Ramos (cell line): Measurements from ENCODE around the gene HSH2D.
"Not testable (repeated sequence)": the region's sequence is repeated elsewhere in the genome, so short reads cannot be mapped to it uniquely, and the experiment has no call there.

ENCODE experiments used
- in situ Hi-C: fragments of 300-500 bp; cut with MboI; formaldehyde crosslinking; loops from one replicate; pipeline ENCODE4 v1.14.3; 2022; ENCODE audit warnings: low sequenced_read_pairs; ENCODE audit not compliant: unreplicated experiment

Gene HSH2D, protein sequence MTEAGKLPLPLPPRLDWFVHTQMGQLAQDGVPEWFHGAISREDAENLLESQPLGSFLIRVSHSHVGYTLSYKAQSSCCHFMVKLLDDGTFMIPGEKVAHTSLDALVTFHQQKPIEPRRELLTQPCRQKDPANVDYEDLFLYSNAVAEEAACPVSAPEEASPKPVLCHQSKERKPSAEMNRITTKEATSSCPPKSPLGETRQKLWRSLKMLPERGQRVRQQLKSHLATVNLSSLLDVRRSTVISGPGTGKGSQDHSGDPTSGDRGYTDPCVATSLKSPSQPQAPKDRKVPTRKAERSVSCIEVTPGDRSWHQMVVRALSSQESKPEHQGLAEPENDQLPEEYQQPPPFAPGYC

GRCh38 chr19:16143399-16144215 is at the start of gene HSH2D:
HSH2D (plus strand) TSS chr19:16143685; CDS start chr19:16148751, 5,066 bp downstream.
- in situ Hi-C loops: no loop called here

GRCh38 chr19:16094360-16095070 is 49.0 kb upstream of the HSH2D start:
- in situ Hi-C loops: no loop called here

DNA sequence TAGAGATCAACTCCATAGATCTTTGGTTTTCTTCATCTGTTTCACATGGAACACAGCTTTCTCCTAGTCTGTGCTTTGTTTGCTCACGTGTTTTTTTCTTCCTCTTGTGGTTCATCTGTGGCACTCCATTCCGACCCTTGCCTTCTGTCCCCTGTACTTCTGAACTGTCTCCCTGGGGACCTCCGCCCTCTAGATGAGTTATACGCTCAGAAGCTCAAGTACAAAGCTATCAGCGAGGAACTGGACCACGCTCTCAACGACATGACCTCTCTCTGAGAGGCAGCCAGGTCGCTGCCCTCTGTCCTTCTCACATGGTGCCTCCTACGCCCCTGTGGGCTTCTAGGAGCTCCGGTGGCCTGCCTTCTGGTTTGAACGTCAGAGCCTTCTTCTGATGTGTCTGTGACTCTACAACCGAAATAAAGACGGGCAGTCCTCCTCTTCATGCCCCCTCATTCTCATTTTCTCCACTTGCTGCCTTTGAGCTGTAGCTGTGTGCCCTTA is 48.4 kb upstream of the HSH2D start:
- in situ Hi-C loops: no loop called here

- in situ Hi-C loops: no loop called here
Observed at GRCh38 chr19:16096280-16096855, 47.1 kb upstream of the HSH2D start.

- in situ Hi-C loops: no loop called here
Observed at GRCh38 chr19:16098416-16098768, 45.1 kb upstream of the HSH2D start.

DNA sequence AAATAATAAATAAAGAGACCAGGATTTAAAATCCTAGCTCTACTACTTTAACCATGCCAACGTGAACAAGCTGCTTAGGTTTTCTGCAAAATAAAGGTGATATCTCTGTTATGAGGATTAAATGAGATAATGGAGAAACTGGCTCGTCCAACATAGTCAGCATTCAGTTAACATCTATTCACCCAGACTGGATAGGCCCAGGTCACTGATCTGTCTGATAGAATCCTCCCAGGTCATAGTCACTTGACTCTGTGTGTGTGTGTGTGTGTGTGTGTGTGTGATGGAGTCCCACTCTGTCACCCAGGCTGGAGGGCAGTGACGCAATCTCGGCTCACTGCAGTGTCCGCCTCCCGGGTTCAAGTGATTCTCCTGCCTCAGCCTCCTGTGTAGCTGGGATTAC is 44.7 kb upstream of the HSH2D start:
- in situ Hi-C loops: no loop called here

- in situ Hi-C loops: not testable (repeated sequence)
Observed at GRCh38 chr19:16099314-16099965, 44.0 kb upstream of the HSH2D start.

DNA sequence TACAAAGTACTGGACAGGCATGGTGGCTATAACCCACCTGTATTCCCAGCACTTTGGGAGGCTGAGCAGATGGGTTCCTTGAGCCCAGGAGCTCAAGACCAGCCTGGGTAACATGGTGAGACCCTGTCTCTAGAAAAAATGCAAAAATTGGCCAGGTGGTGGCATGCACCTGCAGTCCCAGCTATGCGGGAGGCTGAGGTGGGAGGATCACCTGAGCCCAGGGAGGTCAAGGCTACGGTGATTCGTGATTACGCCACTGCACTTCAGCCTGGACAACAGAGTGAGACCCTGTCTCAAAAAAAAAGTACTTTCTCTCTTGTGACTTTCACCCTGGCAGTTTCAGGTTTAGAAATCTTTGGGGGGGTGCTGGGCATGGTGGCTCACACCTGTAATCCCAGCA is 43.0 kb upstream of the HSH2D start:
- in situ Hi-C loops: no loop called here

DNA sequence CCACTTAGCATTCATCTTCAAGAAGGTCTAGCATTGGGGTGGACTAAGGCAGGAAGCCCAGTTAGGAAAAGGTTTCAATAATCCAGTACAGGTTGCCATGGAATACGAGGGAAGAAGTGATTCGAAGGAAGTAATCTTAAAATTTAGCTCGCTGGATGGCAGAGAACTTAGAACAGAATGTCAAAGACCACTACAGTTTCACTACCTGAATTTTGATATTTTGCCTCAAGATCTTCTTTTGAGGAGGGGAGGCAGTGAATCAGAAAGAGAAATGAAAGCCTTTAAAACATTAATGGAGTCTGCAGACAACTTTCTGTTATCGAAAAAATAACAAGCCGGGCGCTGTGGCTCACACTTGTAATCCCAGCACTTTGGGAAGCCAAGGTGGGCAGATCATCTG is 38.8 kb upstream of the HSH2D start:
- in situ Hi-C loops: no loop called here

- in situ Hi-C loops: no loop called here
Observed at GRCh38 chr19:16106121-16106520, 37.4 kb upstream of the HSH2D start.

GRCh38 chr19:16111160-16111908 is 32.2 kb upstream of the HSH2D start, which contains the start of gene RAB8A:
RAB8A (plus strand) TSS chr19:16111889; CDS start chr19:16111902, 13 bp downstream.
- in situ Hi-C loops: no loop called here

DNA sequence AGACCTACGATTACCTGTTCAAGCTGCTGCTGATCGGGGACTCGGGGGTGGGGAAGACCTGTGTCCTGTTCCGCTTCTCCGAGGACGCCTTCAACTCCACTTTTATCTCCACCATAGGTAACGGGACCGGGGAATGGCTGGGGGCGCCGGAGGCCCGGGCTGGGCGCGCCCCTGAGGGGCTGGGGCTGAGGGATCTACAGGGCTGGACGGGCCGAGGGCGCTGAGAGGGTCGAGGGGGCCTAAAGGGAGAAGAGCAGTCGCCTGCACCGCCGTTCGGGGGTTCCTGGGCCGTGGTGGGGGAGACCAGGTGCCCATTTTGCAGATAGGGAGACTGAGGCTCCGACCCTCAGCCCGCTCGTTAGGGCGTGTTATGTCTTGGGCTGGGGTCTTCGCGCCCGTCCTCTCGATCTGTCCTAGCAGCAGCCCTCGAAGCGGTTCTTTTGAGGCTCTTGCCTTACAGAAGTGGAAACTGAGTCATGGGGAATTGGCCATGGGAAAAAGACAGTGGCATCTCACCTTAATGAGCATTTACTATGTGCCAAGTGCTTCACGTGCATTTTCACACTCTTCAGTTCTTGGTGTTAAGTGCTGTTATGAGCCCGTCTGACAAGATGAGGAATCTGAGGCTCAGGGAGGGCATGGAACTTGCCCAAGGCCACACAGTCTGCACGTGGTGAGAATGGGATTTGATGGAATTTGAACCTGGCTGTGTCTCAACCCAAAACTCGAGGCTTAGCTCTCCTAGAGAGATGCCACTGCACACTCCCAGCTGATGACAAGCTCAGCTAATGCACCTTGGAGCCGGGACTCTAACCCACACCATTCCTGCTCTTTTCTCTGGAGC is 31.4 kb upstream of the HSH2D start:
- in situ Hi-C loops: no loop called here

DNA sequence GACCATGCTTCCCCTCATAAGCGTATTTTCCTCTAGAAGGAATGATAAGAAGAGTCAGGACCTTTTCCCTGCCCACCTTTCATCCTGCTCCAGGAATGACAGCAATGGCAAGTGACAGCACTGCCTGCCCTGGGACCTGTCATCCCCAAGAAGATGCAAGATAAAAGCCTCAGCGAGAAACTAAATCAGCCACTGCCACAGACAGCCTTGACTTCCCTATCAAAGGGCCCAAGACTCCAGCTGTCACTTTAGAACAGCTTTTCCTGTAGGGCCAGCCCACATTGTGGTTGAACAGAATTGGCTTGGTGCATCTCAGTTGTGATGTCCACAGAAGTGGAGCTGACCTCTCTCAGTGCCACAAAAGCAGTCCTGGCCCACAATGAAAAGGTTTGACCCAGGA is 30.7 kb upstream of the HSH2D start:
- in situ Hi-C loops: no loop called here

DNA sequence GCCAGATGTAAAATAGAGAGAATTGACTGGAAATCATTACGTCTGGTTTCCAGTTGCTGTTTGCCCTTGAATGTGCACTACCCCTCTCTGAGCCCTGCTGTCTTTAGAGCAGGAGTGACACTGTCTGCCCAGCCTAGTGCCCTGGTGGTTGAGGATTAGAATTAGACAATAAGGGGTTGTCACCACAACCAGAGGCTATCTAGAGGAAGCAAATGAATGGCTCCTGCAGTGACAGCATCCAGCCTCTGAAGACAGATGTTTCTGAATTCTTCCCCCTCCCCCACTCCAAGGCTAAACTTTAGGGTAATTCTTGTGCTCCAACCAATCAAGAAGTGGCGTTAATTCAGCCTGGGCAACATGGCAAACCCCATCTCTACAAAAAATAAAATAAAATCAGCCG is 29.8 kb upstream of the HSH2D start:
- in situ Hi-C loops: no loop called here

DNA sequence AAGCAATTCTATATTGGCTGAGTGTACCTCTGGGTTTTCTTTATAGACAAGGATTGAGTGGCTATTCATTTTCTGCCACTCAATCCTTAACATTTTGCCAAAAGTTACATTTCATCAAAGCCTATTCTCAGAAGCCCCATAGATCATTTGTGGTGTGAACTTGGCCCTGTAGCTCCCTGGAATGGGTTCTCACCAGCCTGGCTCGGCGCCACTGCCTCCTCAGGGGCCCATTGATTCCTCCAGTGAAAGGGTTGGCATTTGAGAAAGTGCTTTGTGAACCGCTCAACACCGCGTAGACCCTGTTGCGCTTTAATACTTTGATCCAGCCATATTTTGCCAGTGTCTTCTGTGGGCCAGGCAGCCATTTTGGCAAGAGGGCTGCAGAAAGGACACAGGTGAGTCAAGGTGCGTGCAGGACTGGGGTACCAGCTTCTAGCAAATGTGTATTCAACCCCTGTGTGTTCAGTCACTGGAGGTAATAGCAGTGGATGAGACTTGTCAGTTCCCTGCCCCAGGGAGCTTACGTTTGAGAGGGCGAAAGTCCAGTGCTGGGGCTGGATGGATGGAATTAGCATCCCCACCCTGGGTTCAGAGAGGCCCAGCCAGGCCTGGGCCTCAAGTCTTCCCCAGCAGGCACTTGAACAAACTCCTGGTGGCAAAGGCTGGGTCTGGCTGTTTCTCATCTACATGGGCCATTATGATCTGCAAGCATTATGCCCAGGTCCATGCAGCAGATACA is 28.0 kb upstream of the HSH2D start:
- in situ Hi-C loops: no loop called here

GRCh38 chr19:16116067-16116466 is 27.4 kb upstream of the HSH2D start:
- in situ Hi-C loops: no loop called here

DNA sequence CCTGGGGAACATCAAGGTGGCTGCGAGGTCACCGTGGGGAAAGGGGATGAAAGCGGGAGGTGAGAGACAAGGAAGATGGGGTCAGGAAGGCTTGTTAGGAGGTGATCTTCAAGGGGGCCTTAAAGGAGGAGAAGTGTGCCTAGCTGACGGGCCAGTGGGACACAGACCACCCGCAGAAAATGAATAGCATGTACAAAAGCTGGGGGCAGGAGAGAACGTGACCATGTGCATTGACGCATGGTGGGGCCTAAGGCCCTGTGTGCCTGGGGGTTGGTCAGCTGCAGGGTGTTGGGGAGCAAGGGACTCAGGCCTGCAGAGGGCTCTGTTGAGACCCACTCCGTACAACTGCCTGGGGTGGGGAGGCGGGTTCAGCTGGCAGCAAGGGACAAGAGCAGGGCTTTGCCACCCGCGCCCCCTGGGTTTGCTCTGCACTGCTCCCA is 25.9 kb upstream of the HSH2D start:
- in situ Hi-C loops: no loop called here
